Transverse colon (tissue), 4 donors: ENCODE results near the gene VN1R5.

Experiments
- CTCF ChIP-seq, 5 experiments: fragments of 200-600 bp in 3 of 5; fragments of 450-650 bp in 2 of 5; sonication (generic) in 3 of 5; IDR thresholded peaks; 1 replicate in 2 of 5; 2 replicates in 3 of 5; pipeline ENCODE4 v1.5.1; 2016 to 2017; ENCODE audit warnings: antibody characterized with exemption in 5 of 5, inconsistent platforms in 3 of 5, mild to moderate bottlenecking in 2 of 5, moderate library complexity in 1 of 5
- POLR2A ChIP-seq: fragments of 450-650 bp; IDR thresholded peaks from one replicate; pipeline ENCODE4 v1.6.1; 2016; ENCODE audit warnings: antibody characterized with exemption, mild to moderate bottlenecking, moderate library complexity
- POLR2AphosphoS5 ChIP-seq, 3 donors: sonication (generic); formaldehyde crosslinking; IDR thresholded peaks; one replicate each; pipeline ENCODE4 v1.6.1; 2016; ENCODE audit warnings: antibody characterized with exemption in 3 of 3

- no peak for TF ChIP-seq CTCF (IDR thresholded peaks at IDR 0.05)
- no peak for TF ChIP-seq POLR2AphosphoS5 (IDR thresholded peaks at IDR 0.05)
- no peak for TF ChIP-seq POLR2A
Observed at GRCh38 chr1:247268390-247269045, 12.6 kb downstream of the VN1R5 start.
